ENCODE measurements around the gene ARL8B.

DNA sequence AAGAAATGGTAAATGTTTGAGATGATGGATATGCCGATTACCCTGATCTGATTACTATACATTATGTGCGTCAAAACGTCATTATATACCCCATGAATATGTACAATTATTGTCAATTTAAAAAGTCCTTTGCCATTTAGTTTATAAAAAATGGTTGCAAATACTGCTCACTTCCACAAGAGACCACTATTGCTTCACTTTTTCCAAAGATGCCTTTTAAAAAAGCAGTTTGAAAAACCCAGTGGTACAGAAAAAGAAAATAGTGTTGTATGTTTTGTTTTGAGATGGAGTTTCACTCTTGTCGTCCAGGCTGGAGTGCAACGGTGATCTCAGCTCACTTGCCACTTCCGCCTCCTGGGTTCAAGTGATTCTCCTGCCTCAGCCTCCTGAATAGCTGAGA lies 104.7 kb downstream of the ARL8B start:
- TF ChIP-seq POLR2AphosphoS5 (IDR thresholded peaks at IDR 0.05; ENCODE audit: low read depth, low read length): no peak
- TF ChIP-seq POLR2A (IDR thresholded peaks at IDR 0.05; ENCODE audit: low read depth, low read length): no peak
